GM12878 (cell line): ENCODE measurements around the gene NMD3. TPM values are rescaled to one million over a fixed set of nuclear protein-coding genes. Genes with fewer than 3 reads are reported as not detected.

Experiments used
- ATAC-seq: fragments of 200-7000 bp; cut with Tn5 transposase; 3 replicates; pipeline ENCODE4 v1.9.1; 2020; ENCODE audit warnings: mild to moderate bottlenecking, moderate library complexity
- BruUV-seq: library from RNA; stranded (reverse); fragments of 400-500 nt; replicated peaks from 2 replicates; lab custom pipeline; 2021; lab: Mats Ljungman, UMichigan
- CTCF ChIA-PET: fragments of 300-600 bp; sonication (Branson Sonifier 250); formaldehyde crosslinking; extraction: SDS; loops from one replicate; lab custom pipeline; 2021; ENCODE audit warnings: inconsistent platforms; lab: Yijun Ruan, JAX
- POLR2A ChIA-PET: fragments of 350-600 bp; formaldehyde crosslinking; extraction: SDS; loops from one replicate; lab custom pipeline; 2021; ENCODE audit warnings: inconsistent platforms; lab: Charles Lee
- RAD21 ChIA-PET: fragments of 300-600 bp; sonication (Branson Sonifier 250); formaldehyde crosslinking; loops from one replicate; lab custom pipeline; 2023; ENCODE audit warnings: antibody characterized with exemption; ENCODE audit not compliant: unreplicated experiment; lab: Charles Lee
- SMC1A ChIA-PET: fragments of 300-600 bp; sonication (Branson Sonifier 250); formaldehyde crosslinking; loops from one replicate; lab custom pipeline; 2023; ENCODE audit not compliant: unreplicated experiment, uncharacterized antibody; lab: Charles Lee
- DNase-seq: peaks from one replicate; pipeline ENCODE4 v3.0.0-alpha.2; 2011; ENCODE audit warnings: low read depth, low spot score
- FAIRE-seq: peaks from 3 replicates; lab custom pipeline; 2011; peaks lifted over from hg19 to GRCh38; lab: Jason Lieb, UNC
- H2AFZ ChIP-seq: 2 replicates; pipeline ENCODE4 v1.6.0; 2011; ENCODE audit warnings: low read depth, low read length, control low read depth; ENCODE audit not compliant: control insufficient read depth
- H3K27ac ChIP-seq: 2 replicates; pipeline ENCODE4 v1.5.1; 2011; ENCODE audit warnings: control low read depth; ENCODE audit not compliant: control insufficient read depth, insufficient read depth
- H3K27me3 ChIP-seq, 2 experiments: replicated peaks in 1 of 2; 2 replicates each; pipeline versions ENCODE4 v1.6.0 to v1.6.1; 2011; ENCODE audit warnings: low read length in 1 of 2; ENCODE audit not compliant: control insufficient read depth in 2 of 2, insufficient read depth in 2 of 2
- H3K36me3 ChIP-seq, 2 experiments: 2 replicates each; pipeline ENCODE4 v1.5.1; 2011; ENCODE audit warnings: low read length in 1 of 2; ENCODE audit not compliant: control insufficient read depth in 2 of 2, insufficient read depth in 2 of 2
- H3K4me1 ChIP-seq: 2 replicates; pipeline ENCODE4 v1.6.1; 2011; ENCODE audit warnings: mild to moderate bottlenecking, low read length, moderate library complexity, mixed read lengths; ENCODE audit not compliant: control insufficient read depth, insufficient read depth
- H3K4me2 ChIP-seq: 2 replicates; pipeline ENCODE4 v1.6.0; 2011; ENCODE audit warnings: control low read depth; ENCODE audit not compliant: control insufficient read depth, insufficient read depth
- H3K4me3 ChIP-seq: fragments of 200-600 bp; sonication (generic); 2 replicates; pipeline ENCODE4 v1.5.1; 2016
- H3K79me2 ChIP-seq: 2 replicates; pipeline ENCODE4 v1.6.0; 2011; ENCODE audit warnings: low read length; ENCODE audit not compliant: control insufficient read depth, insufficient read depth
- H3K9ac ChIP-seq: 2 replicates; pipeline ENCODE4 v1.8.0; 2011; ENCODE audit warnings: low read length, control low read depth, mixed read lengths; ENCODE audit not compliant: control insufficient read depth, insufficient read depth
- H3K9me3 ChIP-seq: replicated peaks from 3 replicates; pipeline ENCODE4 v1.5.1; 2011; ENCODE audit warnings: mild to moderate bottlenecking, low read length; ENCODE audit not compliant: control insufficient read depth, insufficient read depth
- H4K20me1 ChIP-seq: 2 replicates; pipeline ENCODE4 v1.6.0; 2011; ENCODE audit not compliant: control insufficient read depth, insufficient read depth
- CBFB ChIP-seq: IDR thresholded peaks from 2 replicates; pipeline ENCODE4 v1.6.1; 2016; ENCODE audit warnings: antibody characterized with exemption, low read depth
- ETV6 ChIP-seq, 2 experiments: fragments of 450-650 bp in 1 of 2; IDR thresholded peaks in 1 of 2; conservative IDR thresholded peaks in 1 of 2; 2 replicates each; pipeline ENCODE4 v1.6.1; 2014; ENCODE audit warnings: antibody characterized with exemption in 1 of 2, borderline replicate concordance in 1 of 2, low read depth in 1 of 2, mild to moderate bottlenecking in 1 of 2, moderate library complexity in 1 of 2
- NFYA ChIP-seq: IDR thresholded peaks from 2 replicates; pipeline ENCODE4 v1.6.1; 2011; ENCODE audit warnings: low read depth, mild to moderate bottlenecking, low read length, improper control_type of control experiment, borderline replicate concordance
- RB1 ChIP-seq: fragments of 450-650 bp; formaldehyde crosslinking; IDR thresholded peaks from 2 replicates; pipeline ENCODE4 v1.6.1; 2017; ENCODE audit warnings: mild to moderate bottlenecking, borderline replicate concordance
- YBX1 ChIP-seq: fragments of 450-650 bp; IDR thresholded peaks from 2 replicates; pipeline ENCODE4 v1.6.1; 2016; ENCODE audit warnings: antibody characterized with exemption
- ZSCAN29 ChIP-seq: fragments of 450-650 bp; IDR thresholded peaks from 2 replicates; pipeline ENCODE4 v1.6.1; 2017; ENCODE audit warnings: mild to moderate bottlenecking, moderate library complexity
- WGBS: methylation state at CpG from one replicate; pipeline ENCODE4 v1.1.6; 2016; ENCODE audit warnings: low lambda C conversion rate; ENCODE audit not compliant: insufficient replicate concordance, insufficient coverage; ENCODE audit errors: missing lambda C conversion rate; 5-methylcytosine and 5-hydroxymethylcytosine counted together
- in situ Hi-C: fragments of 300-500 bp; cut with MboI; formaldehyde crosslinking; loops from 9 replicates; pipeline ENCODE4 v1.14.3; 2018; ENCODE audit warnings: mixed read lengths
- intact Hi-C: fragments of 100-400 bp; cut with micrococcal nuclease; formaldehyde crosslinking; loops from one replicate; pipeline ENCODE4 v1.14.2; 2022; ENCODE audit not compliant: unreplicated experiment
- polyA plus RNA-seq, 11 experiments: library from polyadenylated mRNA; depleted of rRNA in 4 of 11; unstranded in 6 of 11; stranded (reverse) in 5 of 11; fragments of >200 nt; fragmentation: Nextera tagmentation in 4 of 11; fragmentation: Illumina TruSeq in 1 of 11; extraction: Ambion mirVana in 4 of 11; extraction: Trizol in 1 of 11; gene quantifications; 1 replicate in 1 of 11; 2 replicates in 10 of 11; pipeline versions ENCODE4 v1.2.1 to v1.2.3, GENCODE V29; 2011 to 2016; ENCODE audit warnings: inconsistent platforms in 2 of 11, missing spikeins in 2 of 11, low read depth in 1 of 11
- total RNA-seq, 4 experiments: library from RNA; depleted of rRNA in 3 of 4; stranded (reverse); fragments of >200 nt in 3 of 4; fragmentation: Illumina TruSeq in 1 of 4; extraction: Trizol in 1 of 4; gene quantifications; 2 replicates each; pipeline versions ENCODE4 v1.2.1 to v1.2.3, GENCODE V29; 2013 to 2021

Gene NMD3
- total and polyA plus RNA-seq, 10 of the 15 experiments (the other 5 are each of a cell fraction or from before 2014, with no cell fraction given), result 34.2 to 66.8 (median 55.7) TPM

DNA sequence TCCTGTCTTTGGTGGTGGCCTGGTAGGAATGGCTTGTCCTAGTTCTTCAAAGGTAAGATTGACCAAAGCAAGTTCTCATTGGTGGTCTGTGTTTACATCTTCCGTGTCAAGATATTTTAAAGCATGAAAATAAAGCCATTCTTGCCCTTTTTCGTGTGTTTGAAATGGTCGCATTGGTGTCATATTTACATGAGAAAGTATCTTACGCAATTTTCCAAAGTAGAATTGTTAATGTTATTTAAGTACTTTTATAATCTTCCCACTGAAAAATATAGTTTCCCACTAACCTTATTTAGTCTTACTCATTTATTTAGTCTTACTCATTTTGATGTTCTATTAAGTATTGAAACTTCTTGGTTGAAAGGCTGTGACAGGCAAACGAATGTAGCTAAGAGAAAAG, 31.0 kb downstream of the NMD3 start:
- no peaks in the 10 kb centered on the region for H3K4me1 ChIP-seq
- SMC1A ChIA-PET, result no interaction called here
- in situ Hi-C loops (no loop called here), intact Hi-C loops (no loop called here)
- H4K20me1 ChIP-seq, result no peaks in the 10 kb centered on the region
- no peak overlapping the region for H3K9ac ChIP-seq
- H3K36me3 ChIP-seq, result peaks cover 4 to 26% of the 10 kb centered on the region in 2 experiments; a peak in 3 of 4 replicates
- BruUV-seq, result no TSS peak
- H3K4me3 ChIP-seq, result no peak overlapping the region
- no peak overlapping the region for H3K4me2 ChIP-seq
- 89% methylated on average over 5 of the region's 5 CpGs for WGBS
- H3K27me3 ChIP-seq, result no peaks in the 10 kb centered on the region
- TF ChIP-seq YBX1, result no peak
- no peak for TF ChIP-seq NFYA
- no peak for TF ChIP-seq ETV6 (conservative IDR thresholded peaks at IDR 0.05 in 1 of 2, IDR thresholded peaks at IDR 0.05 in 1 of 2; ENCODE audit: borderline replicate concordance in 1 of 2, low read depth in 1 of 2)
- no peak for TF ChIP-seq CBFB
- no peaks in the 10 kb centered on the region for H3K9me3 ChIP-seq
- no peak overlapping the region for H2AFZ ChIP-seq
- no peaks in the 10 kb centered on the region for H3K79me2 ChIP-seq
- CTCF ChIA-PET, result interaction anchor here (1.0 kb wide), 1 partner anchor 11 kb away, joined by 3 read pairs; no protein-coding TSS in a partner anchor
- FAIRE-seq, result no peak
- no peak for ATAC-seq
- no peak for DNase-seq
- RAD21 ChIA-PET, result no interaction called here
- POLR2A ChIA-PET, result no interaction called here
- H3K27ac ChIP-seq, result no peak overlapping the region

GRCh38 chr3:161253711-161254110, 32.6 kb downstream of the NMD3 start:
- H3K27ac ChIP-seq, result no peak overlapping the region
- in situ Hi-C loops, result no loop called here
- POLR2A ChIA-PET, result no interaction called here
- no peak overlapping the region for H3K9ac ChIP-seq
- DNase-seq, result no peak
- H3K79me2 ChIP-seq, result no peaks in the 10 kb centered on the region
- no peaks in the 10 kb centered on the region for H3K27me3 ChIP-seq
- FAIRE-seq, result no peak
- H3K4me3 ChIP-seq, result no peak overlapping the region
- no peaks in the 10 kb centered on the region for H3K4me1 ChIP-seq
- no peak overlapping the region for H3K4me2 ChIP-seq
- CTCF ChIA-PET, result interaction anchor here (1.2 kb wide), 1 partner anchor 21 kb away, joined by 3 read pairs; no protein-coding TSS in a partner anchor
- SMC1A ChIA-PET, result no interaction called here
- RAD21 ChIA-PET, result no interaction called here
- TF ChIP-seq RB1 (no peak), ZSCAN29 (no peak)
- TF ChIP-seq, all 136 proteins: peak for 0
- Histone ChIP-seq H3K9me3 (no peaks in the 10 kb centered on the region), H2AFZ (no peak overlapping the region), H3K36me3 (peaks cover 1 to 14% of the 10 kb centered on the region in 2 experiments; a peak in 3 of 4 replicates), H4K20me1 (no peaks in the 10 kb centered on the region)
- intact Hi-C loops, result no loop called here
- ATAC-seq, result no peak
- WGBS, result 95% methylated on average over 1 of the region's 1 CpG
- TSS peak; percentile 5 for BruUV-seq
